CD4-positive, alpha-beta T cell treated with Interleukin-1 beta for 1 hour (primary cell): ENCODE measurements around the gene LYZL1.
"Not testable (repeated sequence)": the region's sequence is repeated elsewhere in the genome, so short reads cannot be mapped to it uniquely, and the experiment has no call there.

Experiments
- DNase-seq, 2 donors: peaks; one replicate each; pipeline ENCODE4 v3.0.0-alpha.2; 2020 to 2022

LYZL1 gene

GRCh38 chr10:29310463-29310862 lies 21.6 kb downstream of the LYZL1 start:
- DNase-seq: not testable (repeated sequence)

DNA sequence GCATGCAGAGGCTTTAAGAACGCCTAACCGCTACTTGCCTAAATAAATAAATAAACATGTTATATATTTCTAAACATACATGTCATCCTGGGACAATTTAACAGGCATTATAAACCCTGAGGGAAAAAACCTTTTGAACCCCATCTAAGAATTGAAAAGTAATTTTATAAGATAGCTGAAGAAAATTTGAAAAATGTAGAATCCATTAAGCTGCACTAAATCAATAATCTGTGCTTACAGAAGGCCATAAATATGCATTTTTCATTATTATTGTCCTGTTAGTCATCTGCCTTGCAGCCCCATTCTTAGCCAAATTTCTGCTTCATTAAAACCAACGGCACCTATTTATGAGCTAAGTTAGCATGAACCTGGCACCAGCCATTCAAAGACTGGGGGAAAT lies 24.2 kb downstream of the LYZL1 start:
- no peak for DNase-seq

- DNase-seq: no peak
Measured at GRCh38 chr10:29314726-29315125, 25.9 kb downstream of the LYZL1 start.

GRCh38 chr10:29315814-29316213 lies 26.9 kb downstream of the LYZL1 start:
- DNase-seq: no peak

DNA sequence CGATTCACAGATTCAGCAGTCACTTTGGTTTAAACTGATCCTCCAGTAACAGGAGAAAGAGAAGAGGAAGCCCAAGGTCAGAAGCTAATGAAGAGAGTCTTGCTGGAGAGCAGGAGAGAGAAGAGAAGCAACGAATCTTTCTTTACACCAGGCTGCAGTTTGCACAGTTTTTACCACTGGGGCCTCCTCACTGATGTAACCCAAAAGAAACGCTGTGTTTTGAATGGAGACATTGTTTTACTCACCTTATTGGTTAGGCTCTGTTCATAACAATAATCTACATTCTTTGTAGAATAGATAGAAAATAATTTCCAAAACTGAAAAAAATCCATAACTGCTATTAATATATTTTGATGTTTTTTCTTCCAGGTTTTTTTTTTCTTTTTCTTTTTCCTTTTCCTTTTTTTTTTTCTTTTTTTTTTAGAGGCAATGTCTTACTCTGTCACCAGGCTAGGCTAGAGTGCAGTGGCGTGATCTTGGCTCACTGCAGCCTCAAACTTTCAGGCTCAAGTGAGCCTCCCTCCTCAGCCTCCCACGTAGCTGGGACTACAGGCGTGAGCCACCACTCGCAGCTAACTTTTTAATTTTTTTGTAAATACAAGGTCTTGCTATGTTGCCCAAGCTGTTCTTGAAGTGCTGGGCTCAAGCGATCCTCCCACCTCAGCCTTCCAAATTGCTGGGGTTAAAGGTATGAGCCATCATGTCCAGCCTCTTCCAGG lies 27.6 kb downstream of the LYZL1 start:
- DNase-seq: no peak

GRCh38 chr10:29317027-29317420 lies 28.2 kb downstream of the LYZL1 start:
- no peak for DNase-seq

DNA sequence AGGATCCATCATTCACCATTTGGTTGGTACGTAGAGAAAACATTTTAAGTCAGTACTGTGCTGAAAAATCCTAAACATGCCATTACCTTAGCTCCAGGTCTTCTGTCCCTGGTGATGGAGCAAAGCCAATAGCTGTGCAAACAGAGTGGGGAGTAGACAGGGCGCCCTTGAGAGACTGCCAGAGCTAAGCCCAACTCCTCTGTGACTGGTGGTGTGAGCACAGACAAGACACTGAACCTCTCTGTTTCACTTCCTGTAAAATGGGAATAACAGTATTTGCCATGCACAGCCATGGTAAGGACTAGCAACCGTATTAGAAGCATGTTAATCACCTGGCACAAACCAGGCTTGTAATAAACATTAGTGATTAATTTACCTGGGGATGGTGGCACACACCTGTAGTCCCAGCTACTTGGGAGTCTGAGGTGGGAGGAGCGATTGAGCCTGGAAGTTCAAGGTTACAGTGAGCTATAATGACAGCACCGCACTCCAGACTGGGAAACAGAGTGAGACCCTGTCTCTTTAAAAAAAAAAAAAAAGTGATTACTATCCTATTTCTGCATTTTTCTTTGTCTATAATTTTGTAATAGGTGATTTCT lies 28.7 kb downstream of the LYZL1 start:
- no peak for DNase-seq

- DNase-seq: not testable (repeated sequence)
Measured at GRCh38 chr10:29318141-29319071, 29.5 kb downstream of the LYZL1 start.

GRCh38 chr10:29319205-29319781 lies 30.4 kb downstream of the LYZL1 start:
- DNase-seq: no peak

- not testable (repeated sequence) for DNase-seq
Measured at GRCh38 chr10:29320680-29321121, 31.8 kb downstream of the LYZL1 start.

- no peak for DNase-seq
Measured at GRCh38 chr10:29321656-29322055, 32.8 kb downstream of the LYZL1 start.

GRCh38 chr10:29322918-29323317 lies 34.0 kb downstream of the LYZL1 start:
- no peak for DNase-seq

DNA sequence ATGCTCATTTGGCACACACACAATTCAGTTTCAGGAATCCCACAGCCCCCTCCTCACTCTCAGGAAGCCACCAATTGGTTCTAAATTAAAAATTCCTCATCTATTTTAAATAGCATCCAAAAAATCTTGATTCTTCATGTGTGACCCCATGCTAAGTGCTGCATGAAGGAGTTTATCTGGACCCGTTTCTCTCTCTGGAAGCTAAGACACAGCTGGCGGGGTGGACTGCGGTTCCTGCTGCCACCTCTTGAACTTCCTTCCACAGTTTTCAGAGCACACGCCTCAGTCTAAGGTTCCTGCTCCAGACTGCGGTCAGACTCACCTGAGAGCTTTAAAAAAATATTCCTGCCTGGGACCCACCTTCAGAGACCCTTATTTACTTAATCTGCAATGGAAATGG lies 34.5 kb downstream of the LYZL1 start:
- DNase-seq: no peak

GRCh38 chr10:29324220-29324841 lies 35.5 kb downstream of the LYZL1 start:
- no peak for DNase-seq

- DNase-seq: no peak
Measured at GRCh38 chr10:29326299-29326698, 37.4 kb downstream of the LYZL1 start.

DNA sequence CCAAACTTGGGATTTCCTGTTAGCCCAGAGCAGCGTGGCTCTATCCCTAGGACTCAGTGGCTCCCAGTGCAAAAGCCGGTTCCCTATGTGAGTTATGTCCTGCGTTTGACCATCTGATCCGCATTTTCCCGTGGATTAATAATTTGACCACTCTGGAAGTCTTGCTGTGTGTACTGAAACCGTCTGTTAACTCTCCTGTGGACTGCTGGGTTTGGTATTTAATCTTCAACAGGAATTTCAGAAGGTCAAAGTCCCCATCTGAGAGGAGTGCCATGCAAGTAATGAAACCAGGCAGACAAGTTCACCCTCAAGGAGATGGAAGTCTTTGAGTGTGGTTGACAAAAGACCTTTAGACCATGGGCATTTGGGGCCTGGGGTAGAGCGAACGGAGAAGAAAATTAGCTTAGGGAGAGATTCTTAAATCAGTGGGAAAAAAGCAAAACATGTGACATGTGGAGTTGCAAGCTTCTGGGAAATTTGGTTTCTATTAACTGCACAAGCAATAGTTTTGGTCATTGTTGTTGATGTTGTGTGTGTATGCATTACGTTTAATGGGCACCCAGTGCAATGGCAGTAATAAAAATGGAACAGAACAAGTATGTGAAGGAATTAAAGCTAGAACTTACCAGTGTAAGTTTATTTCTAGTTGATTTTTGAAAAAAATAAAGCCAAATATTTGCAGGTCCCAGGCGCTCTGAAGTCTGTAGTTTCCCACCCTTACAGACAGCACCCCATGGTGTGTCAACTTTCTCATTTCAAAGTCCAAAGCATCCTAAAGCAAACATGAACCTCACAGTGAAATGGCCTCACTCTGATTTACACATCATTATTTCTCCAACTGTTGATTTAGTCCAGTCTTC lies 38.2 kb downstream of the LYZL1 start:
- no peak for DNase-seq

DNA sequence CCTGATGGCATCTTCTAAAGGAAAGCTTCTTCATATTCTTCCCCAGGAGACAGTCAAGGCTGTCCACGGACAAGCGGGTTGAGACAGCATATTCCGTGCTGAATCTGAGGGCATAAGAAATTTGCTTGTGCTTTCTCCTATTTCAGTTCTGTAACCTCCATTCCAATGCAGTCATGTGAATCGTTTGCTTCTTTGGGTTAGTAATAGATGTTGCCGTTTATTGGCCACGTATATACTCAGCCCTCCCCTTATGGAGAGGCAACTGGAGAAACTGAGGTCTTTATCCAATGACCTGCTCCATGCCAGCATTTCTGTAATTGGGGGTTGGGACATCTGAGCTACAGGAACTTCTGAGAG lies 38.9 kb downstream of the LYZL1 start:
- DNase-seq: no peak

DNA sequence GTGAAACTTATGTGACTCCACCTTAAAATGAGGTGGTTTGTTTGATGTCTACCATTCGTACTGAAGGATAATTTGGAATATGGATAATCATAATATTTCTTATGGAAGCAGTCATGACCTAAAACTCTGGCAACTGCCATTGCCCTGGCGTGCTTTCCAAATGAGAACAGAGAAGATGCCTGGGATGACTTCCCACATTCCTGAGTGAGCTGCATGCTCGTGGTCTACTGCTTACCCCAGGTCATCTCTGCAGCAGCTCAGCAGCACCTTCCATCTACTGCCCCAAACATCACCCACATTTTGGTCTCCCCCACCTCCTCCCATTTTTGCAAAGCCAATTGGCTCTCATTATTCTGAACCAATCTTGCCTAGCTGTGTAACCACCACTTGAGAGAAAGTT lies 40.1 kb downstream of the LYZL1 start:
- no peak for DNase-seq

- no peak for DNase-seq
Measured at GRCh38 chr10:29329420-29329819, 40.5 kb downstream of the LYZL1 start.

- DNase-seq: no peak
Measured at GRCh38 chr10:29332061-29332760, 43.3 kb downstream of the LYZL1 start.

- DNase-seq: no peak
Measured at GRCh38 chr10:29332761-29333148, 43.9 kb downstream of the LYZL1 start.
